ENCODE results near the gene SLC1A2.

SLC1A2 gene

DNA sequence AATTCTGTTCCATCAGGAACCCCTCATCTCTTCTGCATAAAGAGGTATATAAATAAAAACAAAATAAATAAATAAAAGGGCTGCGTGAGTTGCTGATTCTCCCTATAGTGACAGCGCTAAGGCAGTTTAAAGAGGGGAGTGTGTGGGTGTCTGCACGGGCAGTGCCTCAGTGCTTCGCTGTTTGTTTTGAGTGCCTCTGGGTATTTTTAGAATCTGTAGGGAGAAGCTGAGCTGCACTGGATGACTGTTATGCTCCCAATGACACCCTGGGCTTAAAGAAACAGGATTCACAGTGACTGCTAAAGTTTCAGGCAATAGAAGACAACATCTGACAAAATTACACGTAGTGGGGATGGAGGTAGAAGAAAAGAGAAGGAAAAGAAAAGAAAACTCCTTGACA, 38.8 kb downstream of the SLC1A2 start:
- Histone ChIP-seq H3K27me3 (ENCODE audit: insufficient read depth, poor library complexity, severe bottlenecking) (no peaks in the 10 kb centered on the region), H3K27ac (replicated peaks) (no peak overlapping the region), H3K4me3 (replicated peaks; ENCODE audit: insufficient read depth, low read length) (no peak overlapping the region)
- TF ChIP-seq SPI1 (IDR thresholded peaks at IDR 0.05; ENCODE audit: borderline replicate concordance, low read depth) (no peak), GABPA (IDR thresholded peaks at IDR 0.05; ENCODE audit: low read depth) (no peak), POLR2AphosphoS5 (IDR thresholded peaks at IDR 0.05; ENCODE audit: low read depth) (no peak)
- TF ChIP-seq, protein P1, sequence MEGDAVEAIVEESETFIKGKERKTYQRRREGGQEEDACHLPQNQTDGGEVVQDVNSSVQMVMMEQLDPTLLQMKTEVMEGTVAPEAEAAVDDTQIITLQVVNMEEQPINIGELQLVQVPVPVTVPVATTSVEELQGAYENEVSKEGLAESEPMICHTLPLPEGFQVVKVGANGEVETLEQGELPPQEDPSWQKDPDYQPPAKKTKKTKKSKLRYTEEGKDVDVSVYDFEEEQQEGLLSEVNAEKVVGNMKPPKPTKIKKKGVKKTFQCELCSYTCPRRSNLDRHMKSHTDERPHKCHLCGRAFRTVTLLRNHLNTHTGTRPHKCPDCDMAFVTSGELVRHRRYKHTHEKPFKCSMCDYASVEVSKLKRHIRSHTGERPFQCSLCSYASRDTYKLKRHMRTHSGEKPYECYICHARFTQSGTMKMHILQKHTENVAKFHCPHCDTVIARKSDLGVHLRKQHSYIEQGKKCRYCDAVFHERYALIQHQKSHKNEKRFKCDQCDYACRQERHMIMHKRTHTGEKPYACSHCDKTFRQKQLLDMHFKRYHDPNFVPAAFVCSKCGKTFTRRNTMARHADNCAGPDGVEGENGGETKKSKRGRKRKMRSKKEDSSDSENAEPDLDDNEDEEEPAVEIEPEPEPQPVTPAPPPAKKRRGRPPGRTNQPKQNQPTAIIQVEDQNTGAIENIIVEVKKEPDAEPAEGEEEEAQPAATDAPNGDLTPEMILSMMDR (IDR thresholded peaks at IDR 0.05; ENCODE audit: insufficient read depth, low read length), result no peak
- TF ChIP-seq, protein P2, sequence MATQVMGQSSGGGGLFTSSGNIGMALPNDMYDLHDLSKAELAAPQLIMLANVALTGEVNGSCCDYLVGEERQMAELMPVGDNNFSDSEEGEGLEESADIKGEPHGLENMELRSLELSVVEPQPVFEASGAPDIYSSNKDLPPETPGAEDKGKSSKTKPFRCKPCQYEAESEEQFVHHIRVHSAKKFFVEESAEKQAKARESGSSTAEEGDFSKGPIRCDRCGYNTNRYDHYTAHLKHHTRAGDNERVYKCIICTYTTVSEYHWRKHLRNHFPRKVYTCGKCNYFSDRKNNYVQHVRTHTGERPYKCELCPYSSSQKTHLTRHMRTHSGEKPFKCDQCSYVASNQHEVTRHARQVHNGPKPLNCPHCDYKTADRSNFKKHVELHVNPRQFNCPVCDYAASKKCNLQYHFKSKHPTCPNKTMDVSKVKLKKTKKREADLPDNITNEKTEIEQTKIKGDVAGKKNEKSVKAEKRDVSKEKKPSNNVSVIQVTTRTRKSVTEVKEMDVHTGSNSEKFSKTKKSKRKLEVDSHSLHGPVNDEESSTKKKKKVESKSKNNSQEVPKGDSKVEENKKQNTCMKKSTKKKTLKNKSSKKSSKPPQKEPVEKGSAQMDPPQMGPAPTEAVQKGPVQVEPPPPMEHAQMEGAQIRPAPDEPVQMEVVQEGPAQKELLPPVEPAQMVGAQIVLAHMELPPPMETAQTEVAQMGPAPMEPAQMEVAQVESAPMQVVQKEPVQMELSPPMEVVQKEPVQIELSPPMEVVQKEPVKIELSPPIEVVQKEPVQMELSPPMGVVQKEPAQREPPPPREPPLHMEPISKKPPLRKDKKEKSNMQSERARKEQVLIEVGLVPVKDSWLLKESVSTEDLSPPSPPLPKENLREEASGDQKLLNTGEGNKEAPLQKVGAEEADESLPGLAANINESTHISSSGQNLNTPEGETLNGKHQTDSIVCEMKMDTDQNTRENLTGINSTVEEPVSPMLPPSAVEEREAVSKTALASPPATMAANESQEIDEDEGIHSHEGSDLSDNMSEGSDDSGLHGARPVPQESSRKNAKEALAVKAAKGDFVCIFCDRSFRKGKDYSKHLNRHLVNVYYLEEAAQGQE (IDR thresholded peaks at IDR 0.05; ENCODE audit: insufficient replicate concordance, low read depth), result no peak
- DNase-seq (ENCODE audit: low read depth in 1 of 2, low spot score in 1 of 2), result no peak

DNA sequence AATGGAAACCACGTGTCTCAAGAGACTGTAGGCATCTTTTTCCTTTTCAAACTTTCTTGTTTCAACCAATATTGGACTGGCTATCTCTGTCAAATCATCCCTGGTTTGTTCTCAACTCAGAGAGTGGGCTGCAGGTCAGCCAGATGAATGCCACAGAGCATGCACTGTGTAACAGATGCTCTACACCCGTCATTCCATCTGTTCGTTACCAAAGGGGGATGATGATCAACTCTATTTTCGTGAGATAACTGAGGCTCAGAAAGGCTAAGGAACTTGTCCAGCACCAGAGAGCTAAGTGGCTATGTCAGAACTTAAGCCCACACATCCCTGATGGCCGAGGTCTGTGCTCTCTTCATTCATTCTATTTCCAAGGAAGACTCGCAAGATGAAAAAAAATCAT, 42.1 kb downstream of the SLC1A2 start:
- no peak for DNase-seq (ENCODE audit: low read depth in 1 of 2, low spot score in 1 of 2)
- TF ChIP-seq SPI1 (IDR thresholded peaks at IDR 0.05; ENCODE audit: borderline replicate concordance, low read depth) (no peak), POLR2AphosphoS5 (IDR thresholded peaks at IDR 0.05; ENCODE audit: low read depth) (no peak), GABPA (IDR thresholded peaks at IDR 0.05; ENCODE audit: low read depth) (no peak)
- TF ChIP-seq, protein P2 (IDR thresholded peaks at IDR 0.05; ENCODE audit: insufficient replicate concordance, low read depth), result no peak
- TF ChIP-seq, protein P1 (IDR thresholded peaks at IDR 0.05; ENCODE audit: insufficient read depth, low read length), result no peak
- Histone ChIP-seq H3K4me3 (replicated peaks; ENCODE audit: insufficient read depth, low read length) (no peak overlapping the region), H3K27ac (replicated peaks) (no peak overlapping the region), H3K27me3 (ENCODE audit: insufficient read depth, poor library complexity, severe bottlenecking) (no peaks in the 10 kb centered on the region)

DNA sequence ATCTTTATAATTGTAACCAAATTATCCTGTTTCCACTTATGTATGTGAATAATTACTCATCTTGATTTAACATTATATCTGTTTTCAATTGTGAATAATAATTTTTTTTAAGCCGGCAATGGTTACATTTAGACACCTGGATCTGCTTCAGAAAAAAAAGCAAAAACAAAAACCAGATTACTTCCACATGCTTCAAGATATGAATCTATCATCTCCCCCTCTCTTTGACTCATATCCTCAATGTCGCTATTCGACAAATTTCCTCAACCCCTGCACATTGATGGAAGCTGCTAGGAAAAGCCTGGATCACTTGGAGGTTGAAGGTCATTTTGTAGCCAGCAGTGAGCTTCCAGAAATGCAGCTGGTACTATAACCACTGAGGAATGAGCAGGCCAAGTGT, 42.7 kb downstream of the SLC1A2 start:
- no peaks in the 10 kb centered on the region for H3K27me3 ChIP-seq (ENCODE audit: insufficient read depth, poor library complexity, severe bottlenecking)
- H3K4me3 ChIP-seq (replicated peaks; ENCODE audit: insufficient read depth, low read length), result no peak overlapping the region
- DNase-seq (ENCODE audit: low read depth in 1 of 2, low spot score in 1 of 2), result no peak
- no peak overlapping the region for H3K27ac ChIP-seq (replicated peaks)
- TF ChIP-seq, protein P1 (IDR thresholded peaks at IDR 0.05; ENCODE audit: insufficient read depth, low read length), result no peak
- no peak for TF ChIP-seq GABPA (IDR thresholded peaks at IDR 0.05; ENCODE audit: low read depth)
- no peak for TF ChIP-seq POLR2AphosphoS5 (IDR thresholded peaks at IDR 0.05; ENCODE audit: low read depth)
- TF ChIP-seq, protein P2 (IDR thresholded peaks at IDR 0.05; ENCODE audit: insufficient replicate concordance, low read depth), result no peak
- TF ChIP-seq SPI1 (IDR thresholded peaks at IDR 0.05; ENCODE audit: borderline replicate concordance, low read depth), result no peak
